ENCODE results near the gene ARID3A. TPM values are rescaled to one million over a fixed set of nuclear protein-coding genes. Genes with fewer than 3 reads are reported as not detected.
A peak's percentile ranks its signal among the peaks of the same experiment; 100 is the strongest.

Gene ARID3A
- total RNA-seq, 1 donor from 2014 or later: 6.6 TPM

DNA sequence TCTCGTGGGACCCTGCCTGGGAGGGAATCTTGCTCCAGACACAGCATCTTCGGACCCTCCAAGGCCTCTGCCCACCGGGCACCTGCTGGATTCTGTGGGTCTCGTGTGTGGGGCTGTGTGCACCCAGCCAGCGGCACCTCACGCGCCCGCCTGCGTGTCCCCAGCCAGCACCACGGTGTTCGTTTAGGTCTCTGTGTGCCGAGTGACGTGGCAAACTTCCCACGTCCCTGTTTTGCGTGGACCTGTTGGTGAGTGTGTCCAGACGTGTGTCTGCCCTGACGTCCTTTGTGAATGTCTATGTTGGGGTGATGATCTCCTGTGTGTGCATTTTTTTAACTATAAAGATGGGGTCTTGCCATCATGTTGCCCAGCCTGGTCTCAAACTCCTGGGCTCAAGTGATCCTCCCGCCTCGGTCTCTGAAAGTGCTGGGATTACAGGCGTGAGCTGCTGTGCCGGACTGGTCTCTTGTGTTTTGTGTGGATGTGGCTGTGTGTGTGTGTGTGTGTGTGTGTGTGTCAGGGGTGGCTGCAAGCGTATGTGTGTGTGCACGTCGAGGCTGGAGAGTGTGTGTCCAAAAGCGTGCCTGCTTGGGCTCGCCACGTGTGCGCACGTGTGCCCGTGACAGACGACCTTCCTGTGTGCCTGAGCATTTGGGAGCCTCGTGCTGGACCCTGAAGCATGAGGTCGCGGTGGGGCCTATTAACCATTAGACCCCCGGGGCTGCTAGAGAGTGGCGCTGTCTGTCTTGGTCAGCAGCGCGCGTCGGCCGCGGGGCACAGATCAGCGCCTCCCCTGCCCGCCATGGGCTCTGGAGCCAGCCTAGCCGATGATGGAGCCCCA is 15.7 kb downstream of the ARID3A start:
- no peak for TF ChIP-seq CTCF (IDR thresholded peaks at IDR 0.05)
- Mint-ChIP-seq H3K4me1 (ENCODE audit: low read depth) (peaks cover 12% of the 10 kb centered on the region), H3K27me3 (ENCODE audit: low read depth) (no peaks in the 10 kb centered on the region), H3K4me3 (ENCODE audit: unreplicated experiment) (peak overlapping the region; percentile 54), H3K36me3 (ENCODE audit: low read depth) (peaks cover 2% of the 10 kb centered on the region), H3K27ac (ENCODE audit: unreplicated experiment) (peak overlapping the region; percentile 51), H3K9me3 (ENCODE audit: low read depth) (no peaks in the 10 kb centered on the region)
- no peak for DNase-seq (ENCODE audit: low spot score)

DNA sequence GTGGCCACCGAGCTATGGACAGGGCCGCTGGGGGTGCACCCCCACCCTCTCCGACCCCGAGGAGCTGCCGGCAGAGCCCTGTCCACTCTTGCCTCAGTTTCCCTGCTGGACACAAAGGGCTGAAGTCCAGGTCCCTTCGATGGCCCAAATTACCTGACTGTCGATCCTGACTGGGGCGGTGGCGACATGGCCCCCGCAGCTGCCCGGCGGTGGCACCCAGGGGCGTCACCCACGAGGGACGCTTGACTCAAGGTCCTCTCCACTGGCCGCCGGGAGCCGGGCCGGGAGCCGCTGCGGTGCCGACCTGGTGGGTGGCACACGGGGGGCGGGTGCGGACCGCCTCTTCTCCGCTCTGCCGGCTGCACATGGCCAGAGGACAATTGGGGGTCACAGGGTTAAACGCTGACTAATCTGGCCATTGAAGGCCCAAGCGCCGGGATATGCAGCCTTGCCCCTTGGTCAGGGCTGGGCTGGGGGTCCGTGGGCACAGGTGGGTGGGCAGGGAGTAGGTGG is 16.4 kb downstream of the ARID3A start:
- Mint-ChIP-seq H3K27me3 (ENCODE audit: low read depth) (no peaks in the 10 kb centered on the region), H3K4me3 (ENCODE audit: unreplicated experiment) (no peak overlapping the region), H3K9me3 (ENCODE audit: low read depth) (no peaks in the 10 kb centered on the region), H3K27ac (ENCODE audit: unreplicated experiment) (no peak overlapping the region), H3K36me3 (ENCODE audit: low read depth) (peaks cover 2% of the 10 kb centered on the region), H3K4me1 (ENCODE audit: low read depth) (peaks cover 12% of the 10 kb centered on the region)
- TF ChIP-seq CTCF (IDR thresholded peaks at IDR 0.05): no peak
- no peak for DNase-seq (ENCODE audit: low spot score)

GRCh38 chr19:943551-944170 is 17.8 kb downstream of the ARID3A start:
- no peaks in the 10 kb centered on the region for H3K27me3 Mint-ChIP-seq (ENCODE audit: low read depth)
- H3K4me3 Mint-ChIP-seq (ENCODE audit: unreplicated experiment): no peak overlapping the region
- no peaks in the 10 kb centered on the region for H3K9me3 Mint-ChIP-seq (ENCODE audit: low read depth)
- H3K27ac Mint-ChIP-seq (ENCODE audit: unreplicated experiment): no peak overlapping the region
- TF ChIP-seq CTCF (IDR thresholded peaks at IDR 0.05): no peak
- H3K36me3 Mint-ChIP-seq (ENCODE audit: low read depth): peaks cover 2% of the 10 kb centered on the region
- peaks cover 12% of the 10 kb centered on the region for H3K4me1 Mint-ChIP-seq (ENCODE audit: low read depth)
- no peak for DNase-seq (ENCODE audit: low spot score)

GRCh38 chr19:944171-944567 is 18.3 kb downstream of the ARID3A start:
- Mint-ChIP-seq H3K36me3 (ENCODE audit: low read depth) (peaks cover 2% of the 10 kb centered on the region), H3K27ac (ENCODE audit: unreplicated experiment) (no peak overlapping the region), H3K4me3 (ENCODE audit: unreplicated experiment) (no peak overlapping the region), H3K4me1 (ENCODE audit: low read depth) (peaks cover 12% of the 10 kb centered on the region), H3K9me3 (ENCODE audit: low read depth) (no peaks in the 10 kb centered on the region), H3K27me3 (ENCODE audit: low read depth) (no peaks in the 10 kb centered on the region)
- no peak for DNase-seq (ENCODE audit: low spot score)
- TF ChIP-seq CTCF (IDR thresholded peaks at IDR 0.05): no peak

- DNase-seq (ENCODE audit: low spot score): no peak
- Mint-ChIP-seq H3K27ac (ENCODE audit: unreplicated experiment) (no peak overlapping the region), H3K4me1 (ENCODE audit: low read depth) (peaks cover 12% of the 10 kb centered on the region), H3K36me3 (ENCODE audit: low read depth) (peaks cover 2% of the 10 kb centered on the region), H3K4me3 (ENCODE audit: unreplicated experiment) (no peak overlapping the region), H3K9me3 (ENCODE audit: low read depth) (no peaks in the 10 kb centered on the region), H3K27me3 (ENCODE audit: low read depth) (no peaks in the 10 kb centered on the region)
- TF ChIP-seq CTCF (IDR thresholded peaks at IDR 0.05): no peak
Observed at GRCh38 chr19:944663-945241, 18.9 kb downstream of the ARID3A start.
